Fibroblast of lung (primary cell): ENCODE measurements around the gene KCTD18.

Experiments used
- EZH2 ChIP-seq: IDR thresholded peaks from 2 replicates; pipeline ENCODE4 v1.5.1; 2012; ENCODE audit warnings: low read length, control low read depth, mild to moderate bottlenecking; ENCODE audit errors: missing control alignments
- TF ChIP-seq, protein P1 (sequence below), 2 donors: IDR thresholded peaks in 1 of 2; conservative IDR thresholded peaks in 1 of 2; 1 replicate in 1 of 2; 2 replicates in 1 of 2; pipeline ENCODE4 v1.5.1; 2011 to 2012; ENCODE audit warnings: low read length in 2 of 2, control low read depth in 1 of 2, inconsistent platforms in 1 of 2, low read depth in 1 of 2, mild to moderate bottlenecking in 1 of 2

DNA sequence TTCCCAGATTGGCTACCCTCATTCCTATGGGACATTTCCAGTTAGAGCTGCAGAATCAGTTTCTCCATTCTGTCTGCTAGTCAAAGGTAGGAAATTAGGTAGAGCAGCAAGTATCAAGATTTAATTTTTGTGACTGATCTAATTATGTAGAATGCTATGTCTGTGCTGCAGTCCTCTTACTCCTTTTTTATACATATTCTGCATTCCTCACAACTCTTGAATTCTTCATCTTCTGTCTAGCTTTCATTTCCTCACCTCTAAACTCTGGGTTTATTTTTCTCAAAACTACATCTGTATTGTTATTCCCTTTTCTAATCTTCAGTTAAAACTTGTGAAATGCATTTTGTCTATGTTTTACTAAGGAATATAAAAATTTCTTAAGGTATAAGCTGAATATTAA, 24.7 kb upstream of the KCTD18 start:
- TF ChIP-seq, protein P1, sequence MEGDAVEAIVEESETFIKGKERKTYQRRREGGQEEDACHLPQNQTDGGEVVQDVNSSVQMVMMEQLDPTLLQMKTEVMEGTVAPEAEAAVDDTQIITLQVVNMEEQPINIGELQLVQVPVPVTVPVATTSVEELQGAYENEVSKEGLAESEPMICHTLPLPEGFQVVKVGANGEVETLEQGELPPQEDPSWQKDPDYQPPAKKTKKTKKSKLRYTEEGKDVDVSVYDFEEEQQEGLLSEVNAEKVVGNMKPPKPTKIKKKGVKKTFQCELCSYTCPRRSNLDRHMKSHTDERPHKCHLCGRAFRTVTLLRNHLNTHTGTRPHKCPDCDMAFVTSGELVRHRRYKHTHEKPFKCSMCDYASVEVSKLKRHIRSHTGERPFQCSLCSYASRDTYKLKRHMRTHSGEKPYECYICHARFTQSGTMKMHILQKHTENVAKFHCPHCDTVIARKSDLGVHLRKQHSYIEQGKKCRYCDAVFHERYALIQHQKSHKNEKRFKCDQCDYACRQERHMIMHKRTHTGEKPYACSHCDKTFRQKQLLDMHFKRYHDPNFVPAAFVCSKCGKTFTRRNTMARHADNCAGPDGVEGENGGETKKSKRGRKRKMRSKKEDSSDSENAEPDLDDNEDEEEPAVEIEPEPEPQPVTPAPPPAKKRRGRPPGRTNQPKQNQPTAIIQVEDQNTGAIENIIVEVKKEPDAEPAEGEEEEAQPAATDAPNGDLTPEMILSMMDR (conservative IDR thresholded peaks at IDR 0.05 in 1 of 2, IDR thresholded peaks at IDR 0.05 in 1 of 2; ENCODE audit: low read depth in 1 of 2, low read length in 2 of 2), result no peak
- no peak for TF ChIP-seq EZH2
